OCI-LY3 (cell line): ENCODE measurements around the gene PFDN1.

ENCODE experiments used
- CTCF ChIP-seq: fragments of 200-600, 300-600 bp; sonication (generic); IDR thresholded peaks from 2 replicates; pipeline ENCODE4 v1.5.1; 2014; ENCODE audit warnings: antibody characterized with exemption, low read length, low read depth
- EZH2phosphoT487 ChIP-seq: fragments of 200-600 bp; shearing (Covaris generic); IDR thresholded peaks from 2 replicates; pipeline ENCODE4 v1.6.1; 2018; ENCODE audit warnings: antibody characterized with exemption, mixed run types, low read depth

GRCh38 chr5:140337880-140338279 is 35.0 kb upstream of the PFDN1 start:
- TF ChIP-seq CTCF (no peak), EZH2phosphoT487 (no peak)
